Smooth muscle cell (in vitro differentiated cells): ENCODE data around the gene DOCK4. TPM values are rescaled to one million over a fixed set of nuclear protein-coding genes. Genes with fewer than 3 reads are reported as not detected.

Experiments used
- DNase-seq: peaks from one replicate; lab custom pipeline; 2025; ENCODE audit not compliant: unreplicated experiment; lab: John Stamatoyannopoulos, UW
- H2AFZ ChIP-seq: fragments of 200-600 bp; sonication (generic); 2 replicates; pipeline ENCODE4 v1.6.0; 2016; ENCODE audit warnings: antibody characterized with exemption, low read depth, mild to moderate bottlenecking
- H3F3A ChIP-seq: fragments of 200-600 bp; sonication (generic); 2 replicates; pipeline ENCODE4 v1.6.0; 2017; ENCODE audit warnings: antibody characterized with exemption, low read depth
- H3K27ac ChIP-seq: fragments of 200-600 bp; sonication (generic); 2 replicates; pipeline ENCODE4 v1.5.1; 2016; ENCODE audit warnings: low read depth, mild to moderate bottlenecking
- H3K27me3 ChIP-seq: fragments of 200-600 bp; sonication (generic); 2 replicates; pipeline ENCODE4 v1.6.1; 2016; ENCODE audit warnings: low read depth, mild to moderate bottlenecking
- H3K36me3 ChIP-seq: fragments of 200-600 bp; sonication (generic); 2 replicates; pipeline ENCODE4 v1.5.1; 2016; ENCODE audit warnings: low read depth
- H3K4me1 ChIP-seq: fragments of 200-600 bp; sonication (generic); 2 replicates; pipeline ENCODE4 v1.5.1; 2016; ENCODE audit warnings: low read depth
- H3K4me2 ChIP-seq: fragments of 200-600 bp; sonication (generic); 2 replicates; pipeline ENCODE4 v1.6.0; 2016; ENCODE audit warnings: mild to moderate bottlenecking
- H3K4me3 ChIP-seq: fragments of 200-600 bp; sonication (generic); 2 replicates; pipeline ENCODE4 v1.5.1; 2016; ENCODE audit warnings: mild to moderate bottlenecking
- H3K79me2 ChIP-seq: fragments of 200-600 bp; sonication (generic); 2 replicates; pipeline ENCODE4 v1.6.0; 2016; ENCODE audit warnings: low read depth, mild to moderate bottlenecking
- H3K9ac ChIP-seq: fragments of 200-600 bp; sonication (generic); 2 replicates; pipeline ENCODE4 v1.6.0; 2016; ENCODE audit warnings: low read depth
- H3K9me3 ChIP-seq: fragments of 200-600 bp; sonication (generic); replicated peaks from 2 replicates; pipeline ENCODE4 v1.5.1; 2016; ENCODE audit warnings: low read depth
- H4K20me1 ChIP-seq: fragments of 200-600 bp; sonication (generic); 2 replicates; pipeline ENCODE4 v1.6.0; 2016; ENCODE audit warnings: low read depth
- WGBS: methylation state at CpG from one replicate; pipeline ENCODE4 v1.1.7; 2016; ENCODE audit warnings: low lambda C conversion rate; 5-methylcytosine and 5-hydroxymethylcytosine counted together
- polyA plus RNA-seq: library from polyadenylated mRNA; unstranded; fragments of >200 nt; fragmentation: Nextera tagmentation; extraction: Ambion mirVana; gene quantifications from 2 replicates; pipeline ENCODE4 v1.2.1, GENCODE V29; 2016
- total RNA-seq: library from RNA; depleted of rRNA; stranded (reverse); fragments of >200 nt; gene quantifications from 2 replicates; pipeline ENCODE4 v1.2.3, GENCODE V29; 2014
- TF ChIP-seq, protein P1 (sequence below): fragments of 200-600 bp; sonication (generic); IDR thresholded peaks from 2 replicates; pipeline ENCODE4 v1.5.1; 2017; ENCODE audit warnings: borderline replicate concordance, mild to moderate bottlenecking, antibody characterized with exemption; ENCODE audit not compliant: insufficient read depth, poor library complexity, severe bottlenecking

Gene DOCK4, protein sequence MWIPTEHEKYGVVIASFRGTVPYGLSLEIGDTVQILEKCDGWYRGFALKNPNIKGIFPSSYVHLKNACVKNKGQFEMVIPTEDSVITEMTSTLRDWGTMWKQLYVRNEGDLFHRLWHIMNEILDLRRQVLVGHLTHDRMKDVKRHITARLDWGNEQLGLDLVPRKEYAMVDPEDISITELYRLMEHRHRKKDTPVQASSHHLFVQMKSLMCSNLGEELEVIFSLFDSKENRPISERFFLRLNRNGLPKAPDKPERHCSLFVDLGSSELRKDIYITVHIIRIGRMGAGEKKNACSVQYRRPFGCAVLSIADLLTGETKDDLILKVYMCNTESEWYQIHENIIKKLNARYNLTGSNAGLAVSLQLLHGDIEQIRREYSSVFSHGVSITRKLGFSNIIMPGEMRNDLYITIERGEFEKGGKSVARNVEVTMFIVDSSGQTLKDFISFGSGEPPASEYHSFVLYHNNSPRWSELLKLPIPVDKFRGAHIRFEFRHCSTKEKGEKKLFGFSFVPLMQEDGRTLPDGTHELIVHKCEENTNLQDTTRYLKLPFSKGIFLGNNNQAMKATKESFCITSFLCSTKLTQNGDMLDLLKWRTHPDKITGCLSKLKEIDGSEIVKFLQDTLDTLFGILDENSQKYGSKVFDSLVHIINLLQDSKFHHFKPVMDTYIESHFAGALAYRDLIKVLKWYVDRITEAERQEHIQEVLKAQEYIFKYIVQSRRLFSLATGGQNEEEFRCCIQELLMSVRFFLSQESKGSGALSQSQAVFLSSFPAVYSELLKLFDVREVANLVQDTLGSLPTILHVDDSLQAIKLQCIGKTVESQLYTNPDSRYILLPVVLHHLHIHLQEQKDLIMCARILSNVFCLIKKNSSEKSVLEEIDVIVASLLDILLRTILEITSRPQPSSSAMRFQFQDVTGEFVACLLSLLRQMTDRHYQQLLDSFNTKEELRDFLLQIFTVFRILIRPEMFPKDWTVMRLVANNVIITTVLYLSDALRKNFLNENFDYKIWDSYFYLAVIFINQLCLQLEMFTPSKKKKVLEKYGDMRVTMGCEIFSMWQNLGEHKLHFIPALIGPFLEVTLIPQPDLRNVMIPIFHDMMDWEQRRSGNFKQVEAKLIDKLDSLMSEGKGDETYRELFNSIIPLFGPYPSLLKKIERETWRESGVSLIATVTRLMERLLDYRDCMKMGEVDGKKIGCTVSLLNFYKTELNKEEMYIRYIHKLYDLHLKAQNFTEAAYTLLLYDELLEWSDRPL (N-terminal part only)
- total RNA-seq (20.5 and 32.7 TPM in 2 replicates), polyA plus RNA-seq (7.4 and 7.8 TPM in 2 replicates)

DNA sequence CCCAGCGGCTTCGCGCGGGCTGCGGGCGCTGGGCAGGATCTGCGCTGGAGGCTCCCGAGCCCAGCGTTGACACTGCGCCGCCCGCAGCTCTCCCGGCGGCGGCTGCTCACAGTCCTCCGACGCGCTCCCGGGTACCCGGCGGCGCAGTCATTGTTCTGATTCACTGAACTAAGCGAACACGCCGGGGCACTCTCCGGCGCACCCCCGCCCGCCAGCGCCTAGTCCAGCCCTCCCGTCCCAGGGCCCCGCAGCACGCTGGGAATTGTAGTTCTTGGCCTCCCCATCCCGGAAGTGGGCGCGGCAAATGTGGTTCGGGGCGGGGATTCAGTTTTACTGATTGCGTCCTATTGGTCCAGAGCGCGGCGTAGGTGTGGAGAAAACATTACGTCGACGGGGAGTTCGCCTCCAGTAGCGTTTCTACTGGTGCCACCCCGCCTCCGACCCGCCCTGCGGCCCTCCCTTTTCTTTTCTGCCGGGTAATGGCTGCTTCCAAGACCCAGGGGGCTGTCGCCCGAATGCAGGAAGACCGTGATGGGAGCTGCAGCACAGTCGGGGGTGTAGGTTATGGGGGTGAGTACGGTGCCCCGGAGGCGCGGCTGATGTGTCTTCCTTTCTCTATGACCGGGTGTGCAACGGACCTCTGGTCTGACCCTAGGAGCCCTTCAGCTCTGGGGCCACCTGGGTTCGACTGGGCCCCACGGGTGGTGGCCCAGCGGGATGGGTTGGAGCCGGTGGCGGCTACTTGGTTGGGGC is at the start of gene DOCK4, which contains the start of gene ZNF277:
Gene DOCK4 (minus strand): TSS at position 162 of the 753 bp plus-strand sequence. CDS start 261 bp downstream, outside the sequence.
Gene ZNF277 (plus strand): TSS at position 458 of the 753 bp plus-strand sequence. CDS start 22 bp downstream, at position 480.
- Histone ChIP-seq H3K4me1 (no peaks in the 10 kb centered on the region), H3K36me3 (no peaks in the 10 kb centered on the region), H2AFZ (peak within 1 kb of the TSS; percentile 93), H3K27ac (peak within 1 kb of the TSS; percentile 47), H3F3A (no peaks in the 10 kb centered on the region), H3K4me2 (peak within 1 kb of the TSS; percentile 94), H3K9ac (peak within 1 kb of the TSS; percentile 87), H3K4me3 (peak within 1 kb of the TSS; percentile 94), H3K27me3 (no peaks in the 10 kb centered on the region), H3K79me2 (peaks cover 79% of the 10 kb centered on the region), H3K9me3 (no peaks in the 10 kb centered on the region), H4K20me1 (peaks cover 7% of the 10 kb centered on the region)
- peak; percentile 96 for DNase-seq
- 1% methylated on average over 67 of the region's 67 CpGs for WGBS
- TF ChIP-seq, protein P1, sequence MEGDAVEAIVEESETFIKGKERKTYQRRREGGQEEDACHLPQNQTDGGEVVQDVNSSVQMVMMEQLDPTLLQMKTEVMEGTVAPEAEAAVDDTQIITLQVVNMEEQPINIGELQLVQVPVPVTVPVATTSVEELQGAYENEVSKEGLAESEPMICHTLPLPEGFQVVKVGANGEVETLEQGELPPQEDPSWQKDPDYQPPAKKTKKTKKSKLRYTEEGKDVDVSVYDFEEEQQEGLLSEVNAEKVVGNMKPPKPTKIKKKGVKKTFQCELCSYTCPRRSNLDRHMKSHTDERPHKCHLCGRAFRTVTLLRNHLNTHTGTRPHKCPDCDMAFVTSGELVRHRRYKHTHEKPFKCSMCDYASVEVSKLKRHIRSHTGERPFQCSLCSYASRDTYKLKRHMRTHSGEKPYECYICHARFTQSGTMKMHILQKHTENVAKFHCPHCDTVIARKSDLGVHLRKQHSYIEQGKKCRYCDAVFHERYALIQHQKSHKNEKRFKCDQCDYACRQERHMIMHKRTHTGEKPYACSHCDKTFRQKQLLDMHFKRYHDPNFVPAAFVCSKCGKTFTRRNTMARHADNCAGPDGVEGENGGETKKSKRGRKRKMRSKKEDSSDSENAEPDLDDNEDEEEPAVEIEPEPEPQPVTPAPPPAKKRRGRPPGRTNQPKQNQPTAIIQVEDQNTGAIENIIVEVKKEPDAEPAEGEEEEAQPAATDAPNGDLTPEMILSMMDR: no peak

DNA sequence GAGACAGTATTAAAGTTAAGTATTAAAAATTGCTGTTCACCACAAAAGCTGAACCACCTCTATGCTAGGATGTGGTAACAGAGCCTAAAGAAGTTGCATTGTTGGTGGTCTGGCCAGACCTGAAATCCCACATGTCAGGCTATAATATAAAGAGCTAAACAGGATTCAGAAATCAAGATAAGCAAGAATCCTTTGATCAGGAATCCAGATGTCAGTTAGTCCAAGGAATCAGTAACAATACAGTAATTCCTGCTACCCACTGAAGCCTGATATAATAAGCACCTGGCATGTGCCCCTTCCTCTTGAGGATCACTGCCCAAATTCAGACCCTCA is 49.2 kb upstream of the DOCK4 start:
- Histone ChIP-seq H3K4me2 (no peak overlapping the region), H4K20me1 (peaks cover 76% of the 10 kb centered on the region)
- no peak for DNase-seq

DNA sequence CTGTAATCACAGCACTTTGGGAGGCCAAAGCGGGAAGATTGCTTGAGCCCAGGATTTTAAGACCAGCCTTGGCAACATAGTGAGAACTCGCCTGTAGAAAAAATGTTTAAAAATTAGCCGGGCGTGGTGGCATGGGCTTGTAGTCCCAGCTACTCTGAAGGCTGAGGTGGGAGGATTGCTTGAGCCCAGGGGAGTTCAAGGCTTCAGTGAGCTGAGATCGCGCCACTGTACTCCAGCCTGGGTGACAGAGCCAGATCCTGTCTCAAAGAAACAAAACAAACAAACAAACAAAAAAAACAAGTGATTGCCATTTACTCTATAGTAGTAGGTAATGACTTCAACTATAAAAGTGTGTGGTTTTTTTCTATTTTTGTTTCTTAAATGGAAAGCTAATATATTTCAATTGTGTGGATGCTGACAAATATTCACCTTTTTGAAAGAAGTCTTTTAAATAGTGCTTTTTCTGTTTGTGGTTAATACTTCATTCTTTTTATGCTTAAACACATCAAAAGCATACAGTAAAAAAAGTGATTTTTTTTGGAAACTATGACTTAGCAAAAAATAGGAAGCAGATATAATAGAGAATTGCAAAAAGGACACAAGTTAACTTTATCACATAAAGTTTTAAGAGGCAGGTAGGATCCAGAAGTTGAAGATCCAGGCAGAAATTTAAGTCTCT is 48.6 kb upstream of the DOCK4 start:
- no peaks in the 10 kb centered on the region for H3K9me3 ChIP-seq
- WGBS: 84% methylated on average over 6 of the region's 6 CpGs
- peaks cover 75% of the 10 kb centered on the region for H4K20me1 ChIP-seq
- peaks cover 8% of the 10 kb centered on the region for H3K4me1 ChIP-seq
- no peaks in the 10 kb centered on the region for H3F3A ChIP-seq
- H3K4me2 ChIP-seq: no peak overlapping the region
- no peak overlapping the region for H2AFZ ChIP-seq
- no peaks in the 10 kb centered on the region for H3K36me3 ChIP-seq
- no peak overlapping the region for H3K27ac ChIP-seq
- H3K27me3 ChIP-seq: no peaks in the 10 kb centered on the region
- TF ChIP-seq, protein P1: no peak
- no peak overlapping the region for H3K4me3 ChIP-seq
- no peak overlapping the region for H3K9ac ChIP-seq
- DNase-seq: no peak
- H3K79me2 ChIP-seq: peaks cover 43% of the 10 kb centered on the region

More for the DNA sequence above, 49.2 kb upstream of the DOCK4 start:
- Histone ChIP-seq H3K4me1 (peaks cover 8% of the 10 kb centered on the region), H3K79me2 (peaks cover 43% of the 10 kb centered on the region), H3F3A (no peaks in the 10 kb centered on the region), H3K27ac (no peak overlapping the region), H3K27me3 (no peaks in the 10 kb centered on the region), H3K9ac (no peak overlapping the region), H2AFZ (no peak overlapping the region), H3K9me3 (no peaks in the 10 kb centered on the region), H3K4me3 (no peak overlapping the region), H3K36me3 (no peaks in the 10 kb centered on the region)
- TF ChIP-seq, protein P1: no peak
